HG03432 (cell line): Measurements from ENCODE around the gene LRMDA.
A peak's percentile ranks its signal among the peaks of the same experiment; 100 is the strongest.

Experiments
- ATAC-seq: cut with Tn5 transposase; IDR thresholded peaks from one replicate; pipeline ENCODE4 v1.9.1; 2021; ENCODE audit warnings: mild to moderate bottlenecking, moderate library complexity; ENCODE audit not compliant: unreplicated experiment

The LRMDA gene

GRCh38 chr10:76546411-76546810 is 1115.0 kb downstream of the LRMDA start:
- ATAC-seq: no peak

- peak; percentile 85 for ATAC-seq
Measured at GRCh38 chr10:76547352-76547972, 1116.0 kb downstream of the LRMDA start.

DNA sequence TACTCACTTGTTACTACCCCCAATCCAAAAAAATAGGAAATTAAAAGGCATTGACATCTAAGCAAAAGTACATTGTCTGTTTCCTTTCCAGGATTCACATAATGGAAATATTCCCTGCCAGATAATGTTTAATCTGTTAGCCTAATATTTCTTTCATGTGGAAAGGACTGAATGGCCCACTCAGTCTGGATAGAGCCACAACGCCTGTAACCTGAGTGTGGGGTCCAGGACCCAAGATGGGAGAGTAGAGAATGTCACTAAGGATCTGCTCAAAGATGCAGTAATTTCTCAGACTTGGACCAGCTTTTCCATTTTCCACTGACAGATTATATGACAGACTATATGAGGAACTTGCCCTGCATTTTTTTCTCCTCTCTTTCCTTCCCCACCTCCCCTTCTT is 1117.3 kb downstream of the LRMDA start:
- no peak for ATAC-seq

GRCh38 chr10:76549171-76549570 is 1117.7 kb downstream of the LRMDA start:
- no peak for ATAC-seq

GRCh38 chr10:76550806-76551205 is 1119.4 kb downstream of the LRMDA start:
- no peak for ATAC-seq

DNA sequence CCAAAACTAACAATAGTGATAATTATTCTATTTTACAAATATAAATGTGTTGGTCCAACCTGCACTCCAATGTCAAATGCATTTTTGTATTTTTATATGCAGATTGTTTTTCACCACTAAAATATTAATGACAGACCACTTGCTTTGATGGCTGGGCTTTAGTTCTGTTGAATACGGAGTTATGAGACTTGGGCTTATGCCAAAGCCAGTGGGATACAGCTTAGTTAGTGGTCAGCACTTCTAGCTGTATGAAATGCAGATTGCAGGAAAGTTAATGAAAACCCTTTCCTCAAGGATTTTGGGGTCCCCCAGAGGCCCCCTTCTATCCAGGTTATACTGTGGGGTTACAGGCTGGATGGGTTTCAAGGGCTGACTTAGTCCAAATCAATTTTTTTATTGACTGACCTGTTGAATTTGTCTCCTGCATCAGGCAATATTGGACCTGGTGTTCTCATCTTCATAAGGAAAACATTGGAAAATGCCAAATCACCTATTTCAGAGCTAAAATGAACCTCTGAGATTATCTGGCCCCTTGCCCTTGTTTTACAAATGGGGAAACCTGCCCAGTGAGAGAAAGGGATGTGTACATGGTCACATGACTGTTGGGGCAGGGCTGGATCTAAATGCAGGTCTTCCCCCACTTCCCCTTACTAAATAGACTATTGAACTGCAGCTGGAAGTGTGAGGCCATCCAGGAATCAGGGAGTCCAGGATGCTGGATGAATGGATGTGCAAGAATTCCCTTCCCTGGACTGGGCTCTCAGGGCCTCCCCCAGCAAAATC is 1120.9 kb downstream of the LRMDA start:
- no peak for ATAC-seq

- ATAC-seq: no peak
Measured at GRCh38 chr10:76553263-76554032, 1122.0 kb downstream of the LRMDA start.

GRCh38 chr10:76554033-76554408 is 1122.6 kb downstream of the LRMDA start:
- no peak for ATAC-seq

GRCh38 chr10:76554478-76554877 is 1123.1 kb downstream of the LRMDA start:
- ATAC-seq: no peak

GRCh38 chr10:76555067-76555670 is 1123.7 kb downstream of the LRMDA start:
- no peak for ATAC-seq

GRCh38 chr10:76557366-76557765 is 1125.9 kb downstream of the LRMDA start:
- ATAC-seq: no peak

DNA sequence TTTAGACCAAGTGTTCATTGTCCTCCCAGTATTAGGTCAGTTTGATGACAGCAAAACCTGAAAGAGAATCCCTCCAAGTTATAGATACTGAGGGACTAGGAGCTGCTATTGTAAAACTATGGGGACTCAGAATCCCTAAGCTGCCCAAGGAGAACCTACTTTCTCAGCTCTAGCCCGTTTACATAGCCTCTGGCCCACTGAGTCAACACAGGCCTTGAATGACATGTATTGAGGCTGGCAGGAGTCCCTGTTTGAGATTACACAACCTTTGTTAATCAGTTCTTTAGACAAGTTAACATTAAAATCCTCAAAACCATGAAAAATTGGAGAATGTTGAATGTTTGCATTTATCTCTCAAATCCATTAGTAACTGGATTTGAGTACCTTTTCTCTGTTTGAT is 1127.2 kb downstream of the LRMDA start:
- no peak for ATAC-seq

DNA sequence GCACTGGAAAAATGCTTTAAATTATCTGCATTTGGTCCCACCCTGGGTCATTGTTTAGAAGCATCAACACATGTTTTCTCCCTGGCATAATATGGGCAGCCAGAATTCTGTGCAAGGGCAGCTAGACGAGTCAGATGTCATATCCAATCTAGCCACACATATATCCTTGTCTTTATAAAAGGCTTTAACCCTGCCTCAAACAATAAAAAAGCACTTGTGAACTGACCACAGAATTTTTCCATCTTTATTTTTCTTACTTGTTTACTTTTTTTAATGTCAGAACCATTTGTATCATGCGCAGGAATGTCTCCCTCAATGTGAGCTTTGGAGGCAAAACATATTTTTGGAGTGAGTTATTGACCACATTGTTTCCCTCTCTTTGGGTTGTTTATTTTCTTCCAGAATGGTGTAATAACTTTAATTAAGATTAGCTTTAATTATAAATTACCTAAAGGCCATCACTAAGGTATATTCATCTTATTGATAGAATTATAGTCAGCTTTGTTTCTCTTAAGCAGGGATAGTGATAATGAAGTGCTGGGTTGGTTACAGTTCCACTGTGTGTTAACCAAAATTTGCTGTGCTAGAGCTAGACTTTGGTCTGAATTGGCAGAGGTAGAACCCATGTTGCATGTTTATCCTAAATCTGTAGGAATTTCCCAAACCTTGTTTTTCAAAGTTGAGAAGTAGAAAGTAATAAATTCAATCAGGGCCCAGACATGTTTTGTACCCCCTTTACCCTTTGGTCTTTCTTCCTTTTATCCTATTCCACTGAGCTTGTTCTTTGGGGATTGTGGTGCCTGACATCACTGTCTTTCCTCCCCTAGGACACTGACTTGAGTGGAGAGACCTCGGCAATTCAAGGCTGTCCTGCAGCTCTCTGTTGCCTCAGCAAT is 1127.8 kb downstream of the LRMDA start:
- ATAC-seq: no peak

DNA sequence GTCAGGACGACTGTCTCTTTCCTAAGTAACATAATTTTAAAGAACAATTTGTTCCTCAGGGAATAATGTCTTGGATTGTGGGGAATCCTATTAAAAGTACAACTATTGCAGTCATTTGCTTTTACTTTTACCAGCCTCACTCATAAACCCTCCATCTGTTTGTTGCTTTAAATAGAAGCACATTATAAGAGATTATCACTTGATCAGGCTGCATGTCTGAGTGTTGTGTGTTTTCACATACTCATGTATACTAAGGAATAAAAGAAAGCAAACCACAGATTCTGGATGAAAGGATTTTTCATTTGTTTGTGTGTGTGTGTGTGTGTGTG is 1128.4 kb downstream of the LRMDA start:
- no peak for ATAC-seq

DNA sequence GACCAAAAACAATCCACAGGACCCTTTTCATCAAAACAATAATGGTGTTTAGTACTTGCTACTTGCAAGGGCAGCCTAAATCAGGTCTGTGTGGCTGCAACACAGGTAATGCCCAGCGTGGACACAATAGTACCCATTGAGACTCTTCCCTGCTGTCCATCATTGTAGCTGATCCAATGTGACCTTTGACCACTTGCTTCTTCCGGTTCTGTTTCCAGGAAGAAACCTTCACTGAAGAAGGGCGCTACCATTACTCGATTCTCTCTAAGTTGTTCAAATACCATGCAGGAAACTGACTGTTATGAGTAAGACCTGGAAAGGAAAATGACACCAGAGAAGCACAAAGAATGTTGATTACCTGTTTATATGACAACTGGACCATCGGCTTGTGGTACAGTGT is 1128.9 kb downstream of the LRMDA start:
- ATAC-seq: no peak

DNA sequence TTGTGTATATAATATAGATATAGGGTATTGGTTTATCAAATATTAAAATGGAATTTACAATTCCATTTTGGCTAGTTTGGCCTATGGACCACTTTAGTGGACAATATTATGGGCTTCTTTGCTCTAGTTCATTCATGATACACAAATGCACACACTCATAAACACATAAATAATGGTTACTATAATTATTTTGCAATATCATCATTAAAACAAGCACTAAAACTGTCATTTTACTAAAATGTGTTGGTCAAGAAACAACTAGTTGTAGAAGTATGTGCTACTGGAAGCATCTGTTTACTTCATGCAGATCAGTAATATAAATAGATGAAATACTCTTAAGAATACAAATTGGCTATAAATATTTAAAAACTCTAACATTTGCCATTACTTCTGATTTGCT is 1131.9 kb downstream of the LRMDA start:
- no peak for ATAC-seq

DNA sequence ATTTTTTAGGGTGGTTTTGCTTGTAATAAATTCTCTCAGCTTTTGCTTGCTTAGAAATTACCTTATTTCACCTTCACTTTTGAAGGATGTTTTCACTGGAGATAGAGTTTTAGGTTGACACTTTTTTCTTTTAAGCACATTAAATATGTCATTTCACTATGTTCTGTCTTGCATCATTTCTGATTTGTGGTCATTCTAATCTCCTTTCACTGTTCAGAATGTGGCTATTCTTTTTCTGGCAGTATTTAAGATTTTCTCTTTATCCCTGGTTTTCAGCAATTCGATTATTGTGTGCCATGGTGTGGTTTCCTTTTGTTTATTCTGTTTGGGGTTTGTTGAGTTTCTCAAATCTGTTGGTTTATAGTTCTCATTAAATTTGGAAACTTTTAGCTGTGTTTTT is 1140.6 kb downstream of the LRMDA start:
- ATAC-seq: no peak

- no peak for ATAC-seq
Measured at GRCh38 chr10:76576276-76576962, 1145.0 kb downstream of the LRMDA start.

- no peak for ATAC-seq
Measured at GRCh38 chr10:76577455-76577854, 1146.0 kb downstream of the LRMDA start.
